SU-DHL-6 (cell line): Measurements from ENCODE around the gene HOXB6.

Experiments used
- H2AFZ ChIP-seq: fragments of 200-600 bp; sonication (generic); 2 replicates; pipeline ENCODE4 v1.6.1; 2014; ENCODE audit warnings: low read depth, mild to moderate bottlenecking, moderate library complexity, mixed read lengths, antibody characterized with exemption, low read length; ENCODE audit not compliant: severe bottlenecking
- H3F3A ChIP-seq: fragments of 200-600 bp; shearing (Covaris generic); 2 replicates; pipeline ENCODE4 v1.6.0; 2016; ENCODE audit warnings: antibody characterized with exemption, mild to moderate bottlenecking; ENCODE audit not compliant: insufficient read depth
- H3K27ac ChIP-seq: fragments of 200-600 bp; sonication (generic); 2 replicates; pipeline ENCODE4 v1.5.1; 2016; ENCODE audit warnings: low read depth, mild to moderate bottlenecking, low read length, moderate library complexity, mixed read lengths
- H3K27me3 ChIP-seq: fragments of 200-600 bp; sonication (generic), shearing (Covaris generic); 2 replicates; pipeline ENCODE4 v1.6.0; 2014; ENCODE audit warnings: mild to moderate bottlenecking, low read length
- H3K36me3 ChIP-seq: fragments of 200-600 bp; sonication (generic); 2 replicates; pipeline ENCODE4 v1.6.1; 2014; ENCODE audit warnings: mild to moderate bottlenecking, low read length, mixed read lengths
- H3K4me2 ChIP-seq: fragments of 300-600, 200-600 bp; shearing (Covaris generic), sonication (generic); 2 replicates; pipeline ENCODE4 v1.6.0; 2014; ENCODE audit warnings: low read length, low read depth, mild to moderate bottlenecking; ENCODE audit not compliant: poor library complexity, severe bottlenecking
- H3K4me3 ChIP-seq: fragments of 200-600 bp; sonication (generic); 2 replicates; pipeline ENCODE4 v1.5.1; 2014; ENCODE audit warnings: antibody characterized with exemption, low read length, mild to moderate bottlenecking, mixed read lengths; ENCODE audit not compliant: insufficient read depth, poor library complexity, severe bottlenecking
- H3K79me2 ChIP-seq: fragments of 200-600 bp; sonication (generic); 2 replicates; pipeline ENCODE4 v1.6.1; 2014; ENCODE audit warnings: mild to moderate bottlenecking, low read length, moderate library complexity; ENCODE audit not compliant: insufficient read depth
- H3K9ac ChIP-seq: fragments of 200-600 bp; sonication (generic); 2 replicates; pipeline ENCODE4 v1.7.0; 2014; ENCODE audit warnings: mild to moderate bottlenecking, low read length
- H3K9me2 ChIP-seq: fragments of 200-600 bp; sonication (generic); replicated peaks from 2 replicates; pipeline ENCODE4 v1.6.1; 2014; ENCODE audit warnings: low read length; ENCODE audit not compliant: insufficient read depth
- H3K9me3 ChIP-seq: fragments of 200-600 bp; sonication (generic); 2 replicates; pipeline ENCODE4 v1.6.1; 2014; ENCODE audit warnings: low read length, mixed read lengths; ENCODE audit not compliant: insufficient read depth
- H4K20me1 ChIP-seq: fragments of 200-600 bp; sonication (generic); 2 replicates; pipeline ENCODE4 v1.6.1; 2014; ENCODE audit warnings: low read depth, mild to moderate bottlenecking, antibody characterized with exemption, low read length, moderate library complexity, mixed read lengths
- CTCF ChIP-seq: fragments of 200-600 bp; sonication (generic); IDR thresholded peaks from one replicate; pipeline ENCODE4 v1.5.1; 2017; ENCODE audit warnings: antibody characterized with exemption, mild to moderate bottlenecking, low read length, moderate library complexity; ENCODE audit not compliant: insufficient read depth, poor library complexity, severe bottlenecking
- EZH2phosphoT487 ChIP-seq: fragments of 200-600 bp; sonication (generic), shearing (Covaris generic); conservative IDR thresholded peaks from 2 replicates; pipeline ENCODE4 v1.6.1; 2018; ENCODE audit warnings: mild to moderate bottlenecking, antibody characterized with exemption, low read length, moderate library complexity, mixed read lengths

HOXB6 gene

GRCh38 chr17:48556229-48556575 is 48.6 kb downstream of the HOXB6 start:
- H3K9me2 ChIP-seq = no peaks in the 10 kb centered on the region
- no peaks in the 10 kb centered on the region for H4K20me1 ChIP-seq
- no peaks in the 10 kb centered on the region for H3K79me2 ChIP-seq
- H3K9ac ChIP-seq = no peak overlapping the region
- no peak overlapping the region for H3K27ac ChIP-seq
- no peaks in the 10 kb centered on the region for H3K9me3 ChIP-seq
- H3K4me3 ChIP-seq = no peak overlapping the region
- H3K4me2 ChIP-seq = no peak overlapping the region
- H3F3A ChIP-seq = no peaks in the 10 kb centered on the region
- no peak overlapping the region for H2AFZ ChIP-seq
- no peak for TF ChIP-seq EZH2phosphoT487
- H3K36me3 ChIP-seq = no peaks in the 10 kb centered on the region
- no peaks in the 10 kb centered on the region for H3K27me3 ChIP-seq

GRCh38 chr17:48555258-48556228 is 49.2 kb downstream of the HOXB6 start:
- H3K4me3 ChIP-seq = no peak overlapping the region

GRCh38 chr17:48554412-48555257 is 50.2 kb downstream of the HOXB6 start:
- no peaks in the 10 kb centered on the region for H3F3A ChIP-seq
- no peaks in the 10 kb centered on the region for H3K79me2 ChIP-seq
- no peak overlapping the region for H2AFZ ChIP-seq
- no peak overlapping the region for H3K9ac ChIP-seq
- no peaks in the 10 kb centered on the region for H3K36me3 ChIP-seq
- no peaks in the 10 kb centered on the region for H3K9me2 ChIP-seq
- H3K27ac ChIP-seq = no peak overlapping the region
- no peak overlapping the region for H3K4me2 ChIP-seq
- TF ChIP-seq CTCF (no peak), EZH2phosphoT487 (no peak)
- no peaks in the 10 kb centered on the region for H3K9me3 ChIP-seq
- H3K27me3 ChIP-seq = no peaks in the 10 kb centered on the region
- H4K20me1 ChIP-seq = no peaks in the 10 kb centered on the region
- no peak overlapping the region for H3K4me3 ChIP-seq

More at GRCh38 chr17:48555258-48556228, 49.2 kb downstream of the HOXB6 start:
- Histone ChIP-seq H3K79me2 (no peaks in the 10 kb centered on the region), H3K27ac (no peak overlapping the region), H3F3A (no peaks in the 10 kb centered on the region), H2AFZ (no peak overlapping the region), H3K36me3 (no peaks in the 10 kb centered on the region), H3K9me2 (no peaks in the 10 kb centered on the region), H3K27me3 (no peaks in the 10 kb centered on the region), H3K9ac (no peak overlapping the region), H3K4me2 (no peak overlapping the region), H3K9me3 (no peaks in the 10 kb centered on the region), H4K20me1 (no peaks in the 10 kb centered on the region)
- TF ChIP-seq EZH2phosphoT487 (no peak), CTCF (no peak)
